HG03064 (cell line): ENCODE results near the gene COL4A4.
"Not testable (repeated sequence)": the region's sequence is repeated elsewhere in the genome, so short reads cannot be mapped to it uniquely, and the experiment has no call there.

Experiments
- ATAC-seq: cut with Tn5 transposase; IDR thresholded peaks from one replicate; pipeline ENCODE4 v1.9.1; 2021; ENCODE audit warnings: low read depth; ENCODE audit not compliant: unreplicated experiment

Gene COL4A4

DNA sequence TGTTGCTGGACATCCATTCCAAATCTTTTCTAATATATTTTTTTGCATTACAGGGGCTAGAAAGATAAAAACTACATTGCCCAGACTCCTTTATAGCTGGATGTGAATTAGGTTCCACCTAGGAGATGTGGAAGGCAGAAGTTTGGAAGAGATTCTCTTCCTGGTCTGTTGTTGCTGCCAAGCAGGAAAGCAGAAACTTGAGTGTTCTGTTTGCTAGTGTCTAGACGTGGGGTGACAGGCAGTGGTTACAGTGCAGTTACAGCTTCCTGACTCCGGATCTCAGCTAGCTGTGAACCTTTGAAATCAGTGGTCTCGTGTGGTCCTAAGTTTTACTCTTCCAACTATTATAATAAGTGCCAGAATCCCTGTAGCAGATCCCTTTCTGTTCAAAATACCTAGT lies 46.2 kb downstream of the COL4A4 start:
- no peak for ATAC-seq

DNA sequence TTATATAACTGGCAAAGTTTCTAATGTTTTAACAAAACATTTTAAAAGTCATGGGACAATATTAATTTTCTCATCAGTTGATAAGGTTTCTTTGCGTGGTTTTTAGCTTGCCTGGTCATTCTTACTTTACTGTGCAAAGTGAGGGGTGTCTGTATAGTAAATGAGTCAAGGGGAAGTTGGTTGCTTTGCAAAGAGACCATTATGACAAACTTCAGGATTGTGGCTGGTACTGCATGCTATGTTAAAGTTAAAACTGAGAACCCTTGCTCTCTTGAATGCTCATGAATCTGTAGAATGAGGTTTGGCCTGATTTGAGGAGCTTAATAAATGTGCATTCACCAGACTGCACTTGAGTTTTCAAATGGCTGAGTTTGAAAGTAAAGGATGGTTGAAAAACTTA lies 47.0 kb downstream of the COL4A4 start:
- no peak for ATAC-seq

- ATAC-seq = no peak
These were observed 48.2 kb downstream of the COL4A4 start for GRCh38 chr2:227115761-227116160.

DNA sequence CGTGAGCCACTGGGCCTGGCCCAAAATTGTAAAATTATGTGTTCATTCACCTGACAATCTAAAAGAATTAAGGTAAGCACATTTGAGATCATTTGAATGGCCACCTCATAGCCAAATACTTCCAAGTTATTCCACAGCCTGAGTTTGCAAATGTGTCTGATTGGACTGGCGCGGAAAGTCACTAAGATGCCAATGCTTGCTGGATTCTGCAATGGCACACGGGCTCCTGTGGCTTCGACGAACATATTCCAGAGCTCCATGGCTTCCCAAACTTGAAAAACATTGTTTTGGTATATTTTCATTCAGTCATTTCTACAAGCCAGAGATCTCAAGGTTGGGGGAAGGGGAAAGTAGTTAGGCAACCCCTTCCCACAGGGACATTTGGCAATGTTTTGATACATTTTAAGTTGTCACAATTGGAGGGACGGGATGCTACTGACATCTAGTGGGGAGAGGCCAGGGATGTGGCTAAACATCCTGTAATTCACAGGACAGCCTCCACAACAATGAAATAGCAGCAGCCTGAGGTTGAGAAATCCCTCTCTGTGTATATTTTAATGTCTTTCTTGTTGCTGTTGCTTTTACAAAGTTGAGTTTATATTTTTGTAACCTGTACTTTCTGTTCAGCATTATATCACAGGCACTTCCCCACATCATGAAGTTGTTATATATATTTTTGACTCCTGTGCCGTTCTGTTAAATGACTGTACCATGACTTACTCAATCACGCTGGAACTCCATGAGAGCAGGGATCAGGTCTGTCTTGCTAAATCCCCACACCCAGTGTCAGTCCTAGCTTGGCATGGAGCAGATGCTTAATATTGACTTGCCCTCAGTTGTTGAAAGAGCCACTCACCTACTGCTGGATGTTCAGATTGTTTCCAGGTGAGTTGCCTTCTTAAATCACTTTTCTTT lies 56.9 kb downstream of the COL4A4 start:
- ATAC-seq = no peak

GRCh38 chr2:227103583-227103982 lies 60.4 kb downstream of the COL4A4 start:
- no peak for ATAC-seq

GRCh38 chr2:227099340-227099739 lies 64.7 kb downstream of the COL4A4 start:
- ATAC-seq = no peak

DNA sequence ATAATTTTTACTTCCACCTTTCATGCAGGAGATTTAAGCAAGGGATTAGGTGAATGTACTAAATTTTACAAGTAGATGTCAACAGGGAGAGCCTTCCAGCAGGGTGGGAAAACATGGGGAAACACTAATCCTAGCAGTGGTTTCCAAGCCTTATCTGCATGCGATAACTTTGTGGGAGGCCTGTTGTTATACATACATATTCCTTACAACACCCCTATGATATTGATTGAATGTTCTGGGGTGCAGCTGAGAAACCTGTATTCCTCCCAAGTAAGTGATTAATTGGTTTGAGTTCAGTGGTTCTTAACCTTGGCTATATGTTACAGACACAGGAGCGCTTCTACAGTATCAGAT lies 65.9 kb downstream of the COL4A4 start:
- ATAC-seq = no peak

DNA sequence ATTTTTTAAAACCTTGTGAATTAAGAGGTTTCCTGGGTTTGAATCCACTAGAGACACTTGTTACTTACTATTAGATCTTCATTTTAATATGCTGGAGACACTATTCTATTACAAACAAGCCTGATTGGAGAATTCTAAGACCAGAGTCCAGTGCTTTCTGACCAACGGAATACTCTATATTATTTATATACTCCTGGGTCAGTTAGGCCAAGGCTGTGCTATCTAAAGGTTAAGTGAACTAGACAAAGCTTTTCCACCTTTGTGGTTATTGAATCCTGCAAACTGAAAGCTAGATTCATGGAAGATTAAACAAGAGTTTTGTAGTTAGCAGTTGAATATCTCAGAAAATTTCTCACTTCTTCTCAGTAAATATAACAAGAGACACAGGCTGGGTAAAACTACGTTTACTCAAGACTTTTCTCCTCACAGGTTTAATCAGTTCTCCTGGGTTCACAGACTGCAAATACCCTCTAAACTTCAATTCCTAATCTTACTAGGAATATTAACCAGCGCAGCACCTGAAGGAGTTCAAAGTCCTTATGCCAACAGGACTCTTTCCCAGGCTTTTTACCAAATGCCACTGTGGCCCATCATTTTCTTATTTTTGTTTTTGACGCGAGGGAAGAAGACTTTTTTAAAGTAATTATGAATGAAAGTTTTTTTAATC lies 66.4 kb downstream of the COL4A4 start:
- no peak for ATAC-seq

- no peak for ATAC-seq
These were observed 68.7 kb downstream of the COL4A4 start for GRCh38 chr2:227095346-227095745.

- no peak for ATAC-seq
These were observed 81.7 kb downstream of the COL4A4 start for GRCh38 chr2:227082286-227082685.

DNA sequence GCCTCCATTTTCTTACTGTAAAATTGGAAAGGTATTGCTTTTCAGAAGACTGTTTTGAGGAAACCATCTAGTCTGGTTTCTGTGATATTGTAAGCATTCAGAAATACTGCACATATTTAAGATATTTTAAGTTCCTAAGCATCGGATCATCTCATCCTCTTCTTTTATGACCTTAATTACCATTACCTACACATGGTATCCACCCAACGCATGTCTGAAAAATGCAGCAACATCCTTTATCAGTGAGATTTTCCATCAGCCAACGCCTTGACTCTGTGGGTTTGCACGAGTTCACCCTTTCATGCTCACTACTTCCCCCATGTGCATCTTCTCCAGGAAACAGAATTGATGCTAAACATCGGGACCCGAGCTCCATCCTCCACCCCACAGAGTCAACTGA lies 84.3 kb downstream of the COL4A4 start:
- ATAC-seq = no peak

- not testable (repeated sequence) for ATAC-seq
These were observed 98.9 kb downstream of the COL4A4 start for GRCh38 chr2:227065065-227065464.

DNA sequence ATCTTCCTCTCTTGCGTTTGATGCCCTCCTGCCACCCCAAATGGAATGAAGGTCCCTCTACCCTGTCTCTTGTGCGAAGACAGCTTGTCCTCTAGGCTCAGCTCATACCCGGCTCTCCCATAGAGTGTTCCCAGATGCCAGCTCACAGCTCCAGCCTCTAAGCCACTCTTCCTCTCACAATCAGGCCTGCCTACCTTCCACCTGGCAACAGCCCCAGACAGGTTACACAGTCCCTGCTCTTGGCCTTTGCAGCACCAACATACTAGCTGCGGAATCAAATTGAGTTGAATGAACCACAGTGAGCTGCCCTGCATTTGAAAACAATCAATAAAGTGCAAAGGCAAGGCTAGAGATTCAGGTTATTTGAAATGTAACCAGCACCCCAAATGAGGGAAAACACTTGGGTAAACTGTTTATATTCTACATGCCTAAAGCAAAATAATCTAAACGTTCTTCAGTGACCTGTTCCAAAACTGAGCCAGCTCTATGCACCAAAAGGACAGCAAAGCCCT lies 105.1 kb downstream of the COL4A4 start:
- no peak for ATAC-seq

DNA sequence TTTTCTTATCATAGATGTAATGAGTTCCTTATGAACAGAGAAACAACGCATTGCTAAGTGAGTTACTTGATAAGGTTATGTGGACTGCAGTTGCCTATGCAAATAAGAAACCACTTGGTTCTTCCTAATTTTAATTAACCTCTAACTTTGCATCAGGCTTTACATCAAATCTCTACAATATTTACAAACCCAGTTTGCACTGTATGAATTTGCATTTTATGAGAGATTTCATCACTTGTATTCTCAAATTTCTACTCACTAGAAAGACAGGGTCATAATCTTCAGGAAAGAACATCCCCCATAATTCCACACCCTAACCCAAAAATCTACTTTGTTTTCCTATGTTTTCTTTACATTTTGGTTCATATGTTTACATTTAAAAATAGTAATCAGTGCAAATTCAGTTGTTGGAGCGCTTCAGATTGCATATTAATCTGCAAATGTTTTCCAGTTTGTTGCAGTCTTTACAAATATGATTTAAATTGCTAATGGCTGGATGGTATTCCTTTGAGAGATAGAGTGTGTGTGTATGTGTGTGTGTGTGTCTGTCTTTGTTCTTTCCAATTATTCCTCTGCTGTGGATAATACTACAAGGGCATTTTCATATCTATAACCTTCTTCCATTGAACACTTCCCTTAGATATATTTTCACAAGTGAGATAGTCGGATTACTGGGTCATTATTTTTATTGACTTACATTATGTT lies 106.1 kb downstream of the COL4A4 start:
- no peak for ATAC-seq

GRCh38 chr2:227057060-227057459 lies 106.9 kb downstream of the COL4A4 start:
- no peak for ATAC-seq

- ATAC-seq = no peak
These were observed 110.0 kb downstream of the COL4A4 start for GRCh38 chr2:227054006-227054405.

GRCh38 chr2:227052879-227053278 lies 111.1 kb downstream of the COL4A4 start:
- no peak for ATAC-seq

GRCh38 chr2:227043981-227044380 lies 120.0 kb downstream of the COL4A4 start:
- ATAC-seq = no peak

DNA sequence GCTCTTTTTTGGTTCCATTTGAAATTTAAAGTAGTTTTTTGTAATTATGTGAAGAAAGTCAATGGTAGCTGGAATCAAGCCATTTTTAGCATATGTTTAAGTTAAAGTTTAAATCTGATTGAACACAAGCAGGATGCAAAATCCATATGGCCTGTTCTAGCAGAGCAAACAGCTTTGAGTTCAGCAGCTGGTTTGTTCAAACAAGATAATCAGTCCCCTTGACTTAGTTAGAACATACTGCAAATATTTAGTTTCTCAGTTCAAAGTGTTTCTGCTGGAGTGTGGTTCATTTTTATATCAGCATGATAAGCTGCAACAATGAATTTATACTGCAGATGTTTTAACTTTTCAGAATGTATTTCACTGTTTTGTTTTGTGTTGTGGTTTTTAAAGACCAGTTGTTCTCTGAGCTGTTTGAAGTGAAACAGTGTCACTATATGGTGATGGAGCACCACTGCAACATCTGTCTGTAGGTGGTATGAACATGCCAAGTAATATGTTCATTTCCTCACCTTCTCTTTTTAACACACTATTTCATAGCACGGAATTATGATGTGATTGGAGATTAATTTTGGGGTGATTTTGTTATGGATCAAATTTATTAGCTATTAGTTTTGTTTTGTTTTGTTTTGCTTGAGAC lies 125.3 kb downstream of the COL4A4 start:
- ATAC-seq = no peak

GRCh38 chr2:227036527-227036926 lies 127.5 kb downstream of the COL4A4 start:
- ATAC-seq = no peak
